ENCODE data around the gene PANK4.
"Not testable (repeated sequence)": the region's sequence is repeated elsewhere in the genome, so short reads cannot be mapped to it uniquely, and the experiment has no call there.

PANK4 gene

GRCh38 chr1:2473198-2473597 is 53.2 kb downstream of the PANK4 start:
- DNase-seq, result no peak

GRCh38 chr1:2472561-2473177 is 53.7 kb downstream of the PANK4 start:
- no peak for DNase-seq

- DNase-seq, result no peak
Measured at GRCh38 chr1:2472109-2472508, 54.3 kb downstream of the PANK4 start.

- DNase-seq, result no peak
Measured at GRCh38 chr1:2471587-2472001, 54.8 kb downstream of the PANK4 start.

GRCh38 chr1:2471159-2471471 is 55.3 kb downstream of the PANK4 start:
- DNase-seq, result no peak

- no peak for DNase-seq
Measured at GRCh38 chr1:2470290-2471158, 55.9 kb downstream of the PANK4 start.

GRCh38 chr1:2469103-2469940 is 57.1 kb downstream of the PANK4 start:
- DNase-seq, result no peak

- no peak for DNase-seq
Measured at GRCh38 chr1:2468540-2468939, 57.9 kb downstream of the PANK4 start.

- peak; percentile 36 for DNase-seq
Measured at GRCh38 chr1:2468041-2468472, 58.3 kb downstream of the PANK4 start.

GRCh38 chr1:2466958-2467554 is 59.3 kb downstream of the PANK4 start:
- DNase-seq, result peak; percentile 27

- DNase-seq, result no peak
Measured at GRCh38 chr1:2466270-2466665, 60.1 kb downstream of the PANK4 start.

- DNase-seq, result no peak
Measured at GRCh38 chr1:2465371-2466269, 60.8 kb downstream of the PANK4 start.

GRCh38 chr1:2463396-2463795 is 63.0 kb downstream of the PANK4 start:
- no peak for DNase-seq

GRCh38 chr1:2462819-2463218 is 63.6 kb downstream of the PANK4 start:
- DNase-seq, result no peak

GRCh38 chr1:2460996-2461751 is 65.2 kb downstream of the PANK4 start:
- DNase-seq, result no peak

GRCh38 chr1:2460203-2460602 is 66.2 kb downstream of the PANK4 start:
- no peak for DNase-seq

- DNase-seq, result no peak
Measured at GRCh38 chr1:2459757-2460156, 66.6 kb downstream of the PANK4 start.

- DNase-seq, result not testable (repeated sequence)
Measured at GRCh38 chr1:2459102-2459753, 67.2 kb downstream of the PANK4 start.

- no peak for DNase-seq
Measured at GRCh38 chr1:2458687-2459086, 67.7 kb downstream of the PANK4 start.
